Liver (tissue), 9 donors: ENCODE measurements around the gene CYP4V2. TPM values are rescaled to one million over a fixed set of nuclear protein-coding genes. Genes with fewer than 3 reads are reported as not detected.

Experiments used
- DNase-seq: peaks from one replicate; pipeline ENCODE4 v3.0.0-alpha.2; 2017; ENCODE audit warnings: low spot score
- H3K27ac ChIP-seq, 2 donors: one replicate each; pipeline ENCODE4 v1.7.0; 2013; ENCODE audit warnings: inconsistent platforms in 2 of 2, low read length in 2 of 2, control low read depth in 1 of 2, low read depth in 1 of 2, mild to moderate bottlenecking in 1 of 2
- H3K27me3 ChIP-seq, 4 donors: one replicate each; pipeline versions ENCODE4 v1.6.1 to v1.7.0; 2013; ENCODE audit warnings: low read length in 3 of 4, inconsistent platforms in 1 of 4, mild to moderate bottlenecking in 1 of 4, moderate library complexity in 1 of 4; ENCODE audit not compliant: control insufficient read depth in 4 of 4, insufficient read depth in 4 of 4
- H3K36me3 ChIP-seq, 4 donors: one replicate each; pipeline versions ENCODE4 v1.6.1 to v1.7.0; 2013; ENCODE audit warnings: low read length in 3 of 4, mild to moderate bottlenecking in 3 of 4, low read depth in 1 of 4, moderate library complexity in 1 of 4; ENCODE audit not compliant: control insufficient read depth in 4 of 4, insufficient read depth in 3 of 4
- H3K4me1 ChIP-seq, 4 donors: one replicate each; pipeline versions ENCODE4 v1.6.1 to v1.7.0; 2013; ENCODE audit warnings: low read length in 3 of 4, mild to moderate bottlenecking in 3 of 4, moderate library complexity in 1 of 4; ENCODE audit not compliant: control insufficient read depth in 4 of 4, insufficient read depth in 4 of 4
- H3K4me3 ChIP-seq, 3 donors: one replicate each; pipeline versions ENCODE4 v1.6.1 to v1.7.0; 2013; ENCODE audit warnings: low read length in 3 of 3, control low read depth in 1 of 3, low read depth in 1 of 3, mild to moderate bottlenecking in 1 of 3
- H3K9ac ChIP-seq, 2 donors: one replicate each; pipeline ENCODE4 v1.7.0; 2013; ENCODE audit warnings: low read length in 2 of 2, mild to moderate bottlenecking in 2 of 2, moderate library complexity in 2 of 2, control low read depth in 1 of 2, low read depth in 1 of 2
- H3K9me3 ChIP-seq, 4 donors: one replicate each; pipeline versions ENCODE4 v1.6.1 to v1.7.0; 2013; ENCODE audit warnings: low read length in 3 of 4; ENCODE audit not compliant: control insufficient read depth in 4 of 4
- EGR1 ChIP-seq, 2 donors: IDR thresholded peaks; 2 replicates each; pipeline ENCODE4 v1.6.1; 2016 to 2018; ENCODE audit warnings: antibody characterized with exemption in 2 of 2, low read depth in 2 of 2
- FOXA1 ChIP-seq: IDR thresholded peaks from 2 replicates; pipeline ENCODE4 v1.6.1; 2016; ENCODE audit warnings: antibody characterized with exemption
- FOXA2 ChIP-seq: IDR thresholded peaks from 2 replicates; pipeline ENCODE4 v1.6.1; 2016; ENCODE audit warnings: antibody characterized with exemption
- GABPA ChIP-seq, 2 donors: IDR thresholded peaks in 1 of 2; conservative IDR thresholded peaks in 1 of 2; 2 replicates each; pipeline ENCODE4 v1.6.1; 2016; ENCODE audit warnings: antibody characterized with exemption in 2 of 2, mild to moderate bottlenecking in 1 of 2, moderate library complexity in 1 of 2
- HNF4A ChIP-seq, 2 donors: conservative IDR thresholded peaks; 2 replicates each; pipeline ENCODE4 v1.6.1; 2016; ENCODE audit warnings: antibody characterized with exemption in 2 of 2, mild to moderate bottlenecking in 2 of 2
- HNF4G ChIP-seq: IDR thresholded peaks from 2 replicates; pipeline ENCODE4 v1.6.1; 2016; ENCODE audit warnings: antibody characterized with exemption
- JUND ChIP-seq, 2 donors: IDR thresholded peaks; 2 replicates each; pipeline ENCODE4 v1.6.1; 2016; ENCODE audit warnings: antibody characterized with exemption in 2 of 2
- NR2F2 ChIP-seq: IDR thresholded peaks from 2 replicates; pipeline ENCODE4 v1.6.1; 2016; ENCODE audit warnings: antibody characterized with exemption
- RAD21 ChIP-seq, 2 donors: IDR thresholded peaks; 2 replicates each; pipeline ENCODE4 v1.6.1; 2016; ENCODE audit warnings: antibody characterized with exemption in 2 of 2, mild to moderate bottlenecking in 2 of 2
- RXRA ChIP-seq, 2 donors: IDR thresholded peaks; 2 replicates each; pipeline ENCODE4 v1.6.1; 2017 to 2018; ENCODE audit warnings: antibody characterized with exemption in 2 of 2, mild to moderate bottlenecking in 1 of 2
- SP1 ChIP-seq: IDR thresholded peaks from 2 replicates; pipeline ENCODE4 v1.6.1; 2018; ENCODE audit warnings: antibody characterized with exemption, mild to moderate bottlenecking
- TAF1 ChIP-seq: conservative IDR thresholded peaks from 2 replicates; pipeline ENCODE4 v1.6.1; 2016; ENCODE audit warnings: antibody characterized with exemption, mild to moderate bottlenecking
- YY1 ChIP-seq: IDR thresholded peaks from 2 replicates; pipeline ENCODE4 v1.6.1; 2016; ENCODE audit warnings: antibody characterized with exemption, mild to moderate bottlenecking
- WGBS: extraction: QIAGEN DNeasy Blood & Tissue Kit; methylation state at CpG from one replicate; pipeline ENCODE4 v1.1.7; 2013; 5-methylcytosine and 5-hydroxymethylcytosine counted together
- polyA plus RNA-seq, 2 donors: library from polyadenylated mRNA; stranded (reverse) in 1 of 2; unstranded in 1 of 2; fragments of 200-250 nt in 1 of 2; fragments of >200 nt in 1 of 2; fragmentation: Nextera tagmentation in 1 of 2; extraction: Ambion mirVana in 1 of 2; gene quantifications; one replicate each; pipeline versions ENCODE4 v1.2.1 to v1.2.3, GENCODE V29; 2013 to 2015
- total RNA-seq, 2 donors: library from RNA; depleted of rRNA; stranded (reverse); fragments of >200 nt; gene quantifications; one replicate each; pipeline ENCODE4 v1.2.3, GENCODE V29; 2014
- TF ChIP-seq, protein P1 (sequence below): IDR thresholded peaks from 2 replicates; pipeline ENCODE4 v1.6.1; 2016; ENCODE audit warnings: antibody characterized with exemption, mild to moderate bottlenecking
- TF ChIP-seq, protein P2 (sequence below): IDR thresholded peaks from 2 replicates; pipeline ENCODE4 v1.6.1; 2016; ENCODE audit warnings: antibody characterized with exemption
- TF ChIP-seq, protein P3 (sequence below): IDR thresholded peaks from 2 replicates; pipeline ENCODE4 v1.6.1; 2016; ENCODE audit warnings: antibody characterized with exemption
- TF ChIP-seq, protein P4 (sequence below): fragments of 150-350 bp; IDR thresholded peaks from 2 replicates; pipeline ENCODE4 v1.5.1; 2017; ENCODE audit warnings: improper control_type of control experiment, low read depth, low read length; ENCODE audit not compliant: missing input control
- TF ChIP-seq, protein P5 (sequence below): IDR thresholded peaks from 2 replicates; pipeline ENCODE4 v1.6.1; 2016; ENCODE audit warnings: antibody characterized with exemption
- donor health status: healthy.
- donor health status: healthy.
- donor health status: healthy.
- donor health status: healthy.
- donor health status: healthy.

Gene CYP4V2
- total and polyA plus RNA-seq, 4 donors = 27.9 to 119 (median 35.1) TPM

DNA sequence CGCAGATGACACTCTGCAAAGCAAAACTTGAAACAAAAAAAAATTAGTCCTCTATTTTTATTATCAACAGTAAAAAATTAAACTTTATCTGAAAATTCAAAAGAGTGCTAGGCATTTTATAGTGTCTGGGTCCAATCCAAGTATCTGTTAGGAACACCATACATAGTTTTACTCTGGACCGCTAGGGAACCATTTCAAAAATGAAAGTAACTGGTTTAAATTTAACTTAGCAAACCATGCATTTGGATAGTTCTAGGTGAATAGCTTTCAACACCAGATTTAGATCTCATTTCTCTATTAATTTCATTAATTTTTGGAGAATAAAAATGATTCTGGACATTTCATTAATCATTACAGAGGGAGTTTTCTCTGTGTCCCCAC lies 37.1 kb downstream of the CYP4V2 start:
- no peaks in the 10 kb centered on the region for H3K9me3 ChIP-seq
- peak overlapping the region; percentile 33 to 55 (median 50) for H3K4me3 ChIP-seq
- peak overlapping the region; percentile 71 to 90 for H3K9ac ChIP-seq
- WGBS = 22% methylated on average over 2 of the region's 2 CpGs
- peaks cover 12 to 50% (median 28%) of the 10 kb centered on the region in 4 donors for H3K4me1 ChIP-seq
- no peak for TF ChIP-seq JUND (IDR thresholded peaks at IDR 0.05)
- TF ChIP-seq, protein P1, sequence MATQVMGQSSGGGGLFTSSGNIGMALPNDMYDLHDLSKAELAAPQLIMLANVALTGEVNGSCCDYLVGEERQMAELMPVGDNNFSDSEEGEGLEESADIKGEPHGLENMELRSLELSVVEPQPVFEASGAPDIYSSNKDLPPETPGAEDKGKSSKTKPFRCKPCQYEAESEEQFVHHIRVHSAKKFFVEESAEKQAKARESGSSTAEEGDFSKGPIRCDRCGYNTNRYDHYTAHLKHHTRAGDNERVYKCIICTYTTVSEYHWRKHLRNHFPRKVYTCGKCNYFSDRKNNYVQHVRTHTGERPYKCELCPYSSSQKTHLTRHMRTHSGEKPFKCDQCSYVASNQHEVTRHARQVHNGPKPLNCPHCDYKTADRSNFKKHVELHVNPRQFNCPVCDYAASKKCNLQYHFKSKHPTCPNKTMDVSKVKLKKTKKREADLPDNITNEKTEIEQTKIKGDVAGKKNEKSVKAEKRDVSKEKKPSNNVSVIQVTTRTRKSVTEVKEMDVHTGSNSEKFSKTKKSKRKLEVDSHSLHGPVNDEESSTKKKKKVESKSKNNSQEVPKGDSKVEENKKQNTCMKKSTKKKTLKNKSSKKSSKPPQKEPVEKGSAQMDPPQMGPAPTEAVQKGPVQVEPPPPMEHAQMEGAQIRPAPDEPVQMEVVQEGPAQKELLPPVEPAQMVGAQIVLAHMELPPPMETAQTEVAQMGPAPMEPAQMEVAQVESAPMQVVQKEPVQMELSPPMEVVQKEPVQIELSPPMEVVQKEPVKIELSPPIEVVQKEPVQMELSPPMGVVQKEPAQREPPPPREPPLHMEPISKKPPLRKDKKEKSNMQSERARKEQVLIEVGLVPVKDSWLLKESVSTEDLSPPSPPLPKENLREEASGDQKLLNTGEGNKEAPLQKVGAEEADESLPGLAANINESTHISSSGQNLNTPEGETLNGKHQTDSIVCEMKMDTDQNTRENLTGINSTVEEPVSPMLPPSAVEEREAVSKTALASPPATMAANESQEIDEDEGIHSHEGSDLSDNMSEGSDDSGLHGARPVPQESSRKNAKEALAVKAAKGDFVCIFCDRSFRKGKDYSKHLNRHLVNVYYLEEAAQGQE = no peak
- TF ChIP-seq HNF4G = no peak
- no peak for TF ChIP-seq RXRA (IDR thresholded peaks at IDR 0.05)
- no peak for TF ChIP-seq GABPA (IDR thresholded peaks at IDR 0.05 in 1 of 2, conservative IDR thresholded peaks at IDR 0.05 in 1 of 2)
- no peak for TF ChIP-seq HNF4A (conservative IDR thresholded peaks at IDR 0.05)
- TF ChIP-seq, protein P2, sequence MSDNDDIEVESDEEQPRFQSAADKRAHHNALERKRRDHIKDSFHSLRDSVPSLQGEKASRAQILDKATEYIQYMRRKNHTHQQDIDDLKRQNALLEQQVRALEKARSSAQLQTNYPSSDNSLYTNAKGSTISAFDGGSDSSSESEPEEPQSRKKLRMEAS = no peak
- TF ChIP-seq YY1 = peak; percentile 90
- no peak for TF ChIP-seq SP1
- no peak for TF ChIP-seq RAD21 (IDR thresholded peaks at IDR 0.05)
- no peak for TF ChIP-seq EGR1 (IDR thresholded peaks at IDR 0.05; ENCODE audit: low read depth in 2 of 2)
- TF ChIP-seq, protein P3, sequence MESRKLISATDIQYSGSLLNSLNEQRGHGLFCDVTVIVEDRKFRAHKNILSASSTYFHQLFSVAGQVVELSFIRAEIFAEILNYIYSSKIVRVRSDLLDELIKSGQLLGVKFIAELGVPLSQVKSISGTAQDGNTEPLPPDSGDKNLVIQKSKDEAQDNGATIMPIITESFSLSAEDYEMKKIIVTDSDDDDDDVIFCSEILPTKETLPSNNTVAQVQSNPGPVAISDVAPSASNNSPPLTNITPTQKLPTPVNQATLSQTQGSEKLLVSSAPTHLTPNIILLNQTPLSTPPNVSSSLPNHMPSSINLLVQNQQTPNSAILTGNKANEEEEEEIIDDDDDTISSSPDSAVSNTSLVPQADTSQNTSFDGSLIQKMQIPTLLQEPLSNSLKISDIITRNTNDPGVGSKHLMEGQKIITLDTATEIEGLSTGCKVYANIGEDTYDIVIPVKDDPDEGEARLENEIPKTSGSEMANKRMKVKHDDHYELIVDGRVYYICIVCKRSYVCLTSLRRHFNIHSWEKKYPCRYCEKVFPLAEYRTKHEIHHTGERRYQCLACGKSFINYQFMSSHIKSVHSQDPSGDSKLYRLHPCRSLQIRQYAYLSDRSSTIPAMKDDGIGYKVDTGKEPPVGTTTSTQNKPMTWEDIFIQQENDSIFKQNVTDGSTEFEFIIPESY = no peak
- TF ChIP-seq NR2F2 = no peak
- no peak for TF ChIP-seq FOXA2
- TF ChIP-seq FOXA1 = no peak
- TF ChIP-seq TAF1 = peak; percentile 19
- TF ChIP-seq, protein P4, sequence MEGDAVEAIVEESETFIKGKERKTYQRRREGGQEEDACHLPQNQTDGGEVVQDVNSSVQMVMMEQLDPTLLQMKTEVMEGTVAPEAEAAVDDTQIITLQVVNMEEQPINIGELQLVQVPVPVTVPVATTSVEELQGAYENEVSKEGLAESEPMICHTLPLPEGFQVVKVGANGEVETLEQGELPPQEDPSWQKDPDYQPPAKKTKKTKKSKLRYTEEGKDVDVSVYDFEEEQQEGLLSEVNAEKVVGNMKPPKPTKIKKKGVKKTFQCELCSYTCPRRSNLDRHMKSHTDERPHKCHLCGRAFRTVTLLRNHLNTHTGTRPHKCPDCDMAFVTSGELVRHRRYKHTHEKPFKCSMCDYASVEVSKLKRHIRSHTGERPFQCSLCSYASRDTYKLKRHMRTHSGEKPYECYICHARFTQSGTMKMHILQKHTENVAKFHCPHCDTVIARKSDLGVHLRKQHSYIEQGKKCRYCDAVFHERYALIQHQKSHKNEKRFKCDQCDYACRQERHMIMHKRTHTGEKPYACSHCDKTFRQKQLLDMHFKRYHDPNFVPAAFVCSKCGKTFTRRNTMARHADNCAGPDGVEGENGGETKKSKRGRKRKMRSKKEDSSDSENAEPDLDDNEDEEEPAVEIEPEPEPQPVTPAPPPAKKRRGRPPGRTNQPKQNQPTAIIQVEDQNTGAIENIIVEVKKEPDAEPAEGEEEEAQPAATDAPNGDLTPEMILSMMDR = peak; percentile 33
- TF ChIP-seq, protein P5, sequence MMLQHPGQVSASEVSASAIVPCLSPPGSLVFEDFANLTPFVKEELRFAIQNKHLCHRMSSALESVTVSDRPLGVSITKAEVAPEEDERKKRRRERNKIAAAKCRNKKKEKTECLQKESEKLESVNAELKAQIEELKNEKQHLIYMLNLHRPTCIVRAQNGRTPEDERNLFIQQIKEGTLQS = peak; percentile 33
- H3K36me3 ChIP-seq = peaks cover 0 to 8% (median 2%) of the 10 kb centered on the region in 4 donors
- H3K27ac ChIP-seq = peak overlapping the region; percentile 77 to 82
- no peaks in the 10 kb centered on the region for H3K27me3 ChIP-seq
- DNase-seq = no peak
